GM12878 (cell line): ENCODE data around the gene SNPH. TPM values are rescaled to one million over a fixed set of nuclear protein-coding genes. Genes with fewer than 3 reads are reported as not detected.

Experiments
- ATAC-seq: fragments of 200-7000 bp; cut with Tn5 transposase; 3 replicates; pipeline ENCODE4 v1.9.1; 2020; ENCODE audit warnings: mild to moderate bottlenecking, moderate library complexity
- BruUV-seq: library from RNA; stranded (reverse); fragments of 400-500 nt; replicated peaks from 2 replicates; lab custom pipeline; 2021; lab: Mats Ljungman, UMichigan
- CTCF ChIA-PET: fragments of 300-600 bp; sonication (Branson Sonifier 250); formaldehyde crosslinking; extraction: SDS; loops from one replicate; lab custom pipeline; 2021; ENCODE audit warnings: inconsistent platforms; lab: Yijun Ruan, JAX
- POLR2A ChIA-PET: fragments of 350-600 bp; formaldehyde crosslinking; extraction: SDS; loops from one replicate; lab custom pipeline; 2021; ENCODE audit warnings: inconsistent platforms; lab: Charles Lee
- RAD21 ChIA-PET: fragments of 300-600 bp; sonication (Branson Sonifier 250); formaldehyde crosslinking; loops from one replicate; lab custom pipeline; 2023; ENCODE audit warnings: antibody characterized with exemption; ENCODE audit not compliant: unreplicated experiment; lab: Charles Lee
- SMC1A ChIA-PET: fragments of 300-600 bp; sonication (Branson Sonifier 250); formaldehyde crosslinking; loops from one replicate; lab custom pipeline; 2023; ENCODE audit not compliant: unreplicated experiment, uncharacterized antibody; lab: Charles Lee
- DNase-seq: peaks from one replicate; pipeline ENCODE4 v3.0.0-alpha.2; 2011; ENCODE audit warnings: low read depth, low spot score
- FAIRE-seq: peaks from 3 replicates; lab custom pipeline; 2011; peaks lifted over from hg19 to GRCh38; lab: Jason Lieb, UNC
- H2AFZ ChIP-seq: 2 replicates; pipeline ENCODE4 v1.6.0; 2011; ENCODE audit warnings: low read depth, low read length, control low read depth; ENCODE audit not compliant: control insufficient read depth
- H3K27ac ChIP-seq: 2 replicates; pipeline ENCODE4 v1.5.1; 2011; ENCODE audit warnings: control low read depth; ENCODE audit not compliant: control insufficient read depth, insufficient read depth
- H3K27me3 ChIP-seq, 2 experiments: replicated peaks in 1 of 2; 2 replicates each; pipeline versions ENCODE4 v1.6.0 to v1.6.1; 2011; ENCODE audit warnings: low read length in 1 of 2; ENCODE audit not compliant: control insufficient read depth in 2 of 2, insufficient read depth in 2 of 2
- H3K36me3 ChIP-seq, 2 experiments: 2 replicates each; pipeline ENCODE4 v1.5.1; 2011; ENCODE audit warnings: low read length in 1 of 2; ENCODE audit not compliant: control insufficient read depth in 2 of 2, insufficient read depth in 2 of 2
- H3K4me1 ChIP-seq: 2 replicates; pipeline ENCODE4 v1.6.1; 2011; ENCODE audit warnings: mild to moderate bottlenecking, low read length, moderate library complexity, mixed read lengths; ENCODE audit not compliant: control insufficient read depth, insufficient read depth
- H3K4me2 ChIP-seq: 2 replicates; pipeline ENCODE4 v1.6.0; 2011; ENCODE audit warnings: control low read depth; ENCODE audit not compliant: control insufficient read depth, insufficient read depth
- H3K4me3 ChIP-seq: fragments of 200-600 bp; sonication (generic); 2 replicates; pipeline ENCODE4 v1.5.1; 2016
- H3K79me2 ChIP-seq: 2 replicates; pipeline ENCODE4 v1.6.0; 2011; ENCODE audit warnings: low read length; ENCODE audit not compliant: control insufficient read depth, insufficient read depth
- H3K9ac ChIP-seq: 2 replicates; pipeline ENCODE4 v1.8.0; 2011; ENCODE audit warnings: low read length, control low read depth, mixed read lengths; ENCODE audit not compliant: control insufficient read depth, insufficient read depth
- H3K9me3 ChIP-seq: replicated peaks from 3 replicates; pipeline ENCODE4 v1.5.1; 2011; ENCODE audit warnings: mild to moderate bottlenecking, low read length; ENCODE audit not compliant: control insufficient read depth, insufficient read depth
- H4K20me1 ChIP-seq: 2 replicates; pipeline ENCODE4 v1.6.0; 2011; ENCODE audit not compliant: control insufficient read depth, insufficient read depth
- DPF2 ChIP-seq: fragments of 450-650 bp; IDR thresholded peaks from 2 replicates; pipeline ENCODE4 v1.6.1; 2017; ENCODE audit warnings: mild to moderate bottlenecking
- EED ChIP-seq: sonication (generic); IDR thresholded peaks from 2 replicates; pipeline ENCODE4 v1.6.1; 2016; ENCODE audit warnings: antibody characterized with exemption, low read depth
- FOXK2 ChIP-seq: fragments of 450-650 bp; IDR thresholded peaks from 2 replicates; pipeline ENCODE4 v1.6.1; 2017; ENCODE audit warnings: mild to moderate bottlenecking, moderate library complexity
- HDAC6 ChIP-seq: fragments of 200-600 bp; sonication (generic); IDR thresholded peaks from one replicate; pipeline ENCODE4 v1.8.0; 2017; ENCODE audit warnings: antibody characterized with exemption; ENCODE audit not compliant: unreplicated experiment
- JUNB ChIP-seq: IDR thresholded peaks from 2 replicates; pipeline ENCODE4 v1.6.1; 2016; ENCODE audit warnings: antibody characterized with exemption, mild to moderate bottlenecking
- MTA2 ChIP-seq: fragments of 450-650 bp; IDR thresholded peaks from 2 replicates; pipeline ENCODE4 v1.6.1; 2016; ENCODE audit warnings: low read depth, mild to moderate bottlenecking, moderate library complexity
- NBN ChIP-seq: fragments of 450-650 bp; IDR thresholded peaks from 2 replicates; pipeline ENCODE4 v1.6.1; 2016
- PAX8 ChIP-seq: fragments of 450-650 bp; IDR thresholded peaks from 2 replicates; pipeline ENCODE4 v1.6.1; 2017; ENCODE audit warnings: mild to moderate bottlenecking, moderate library complexity
- PML ChIP-seq: IDR thresholded peaks from 2 replicates; pipeline ENCODE4 v1.6.1; 2012; ENCODE audit warnings: low read length, inconsistent platforms
- POLR2AphosphoS2 ChIP-seq: IDR thresholded peaks from 2 replicates; pipeline ENCODE4 v1.6.1; 2011; ENCODE audit warnings: low read depth, mild to moderate bottlenecking, low read length, improper control_type of control experiment, moderate library complexity
- POU2F2 ChIP-seq: IDR thresholded peaks from 3 replicates; pipeline ENCODE4 v1.6.1; 2011; ENCODE audit warnings: low read depth, mild to moderate bottlenecking, low read length, borderline replicate concordance
- RBBP5 ChIP-seq: fragments of 200-600 bp; sonication (generic); conservative IDR thresholded peaks from 2 replicates; pipeline ENCODE4 v1.6.1; 2016
- RUNX3 ChIP-seq: IDR thresholded peaks from 2 replicates; pipeline ENCODE4 v1.6.1; 2012; ENCODE audit warnings: low read length, inconsistent platforms
- SREBF1 ChIP-seq: IDR thresholded peaks from 2 replicates; pipeline ENCODE4 v1.6.1; 2012; ENCODE audit warnings: mild to moderate bottlenecking, low read length
- STAT1 ChIP-seq: fragments of 450-650 bp; conservative IDR thresholded peaks from 2 replicates; pipeline ENCODE4 v1.6.1; 2014; ENCODE audit warnings: antibody characterized with exemption, mild to moderate bottlenecking
- STAT3 ChIP-seq: IDR thresholded peaks from 2 replicates; pipeline ENCODE4 v1.6.1; 2011; ENCODE audit warnings: low read depth, low read length, improper control_type of control experiment
- TCF12 ChIP-seq: IDR thresholded peaks from 2 replicates; pipeline ENCODE4 v1.6.1; 2011; ENCODE audit warnings: low read depth, mild to moderate bottlenecking, low read length
- TCF7 ChIP-seq: IDR thresholded peaks from 2 replicates; pipeline ENCODE4 v1.6.1; 2014; ENCODE audit warnings: antibody characterized with exemption, borderline replicate concordance
- WRNIP1 ChIP-seq: IDR thresholded peaks from 2 replicates; pipeline ENCODE4 v1.6.1; 2011; ENCODE audit warnings: low read depth, low read length, improper control_type of control experiment, borderline replicate concordance
- YBX1 ChIP-seq: fragments of 450-650 bp; IDR thresholded peaks from 2 replicates; pipeline ENCODE4 v1.6.1; 2016; ENCODE audit warnings: antibody characterized with exemption
- ZBTB33 ChIP-seq: fragments of 450-650 bp; IDR thresholded peaks from 2 replicates; pipeline ENCODE4 v1.6.1; 2017; ENCODE audit warnings: mild to moderate bottlenecking
- ZNF274 ChIP-seq: IDR thresholded peaks from one replicate; pipeline ENCODE4 v1.8.0; 2011; ENCODE audit not compliant: insufficient read length, insufficient read depth
- WGBS: methylation state at CpG from one replicate; pipeline ENCODE4 v1.1.6; 2016; ENCODE audit warnings: low lambda C conversion rate; ENCODE audit not compliant: insufficient replicate concordance, insufficient coverage; ENCODE audit errors: missing lambda C conversion rate; 5-methylcytosine and 5-hydroxymethylcytosine counted together
- in situ Hi-C: fragments of 300-500 bp; cut with MboI; formaldehyde crosslinking; loops from 9 replicates; pipeline ENCODE4 v1.14.3; 2018; ENCODE audit warnings: mixed read lengths
- intact Hi-C: fragments of 100-400 bp; cut with micrococcal nuclease; formaldehyde crosslinking; loops from one replicate; pipeline ENCODE4 v1.14.2; 2022; ENCODE audit not compliant: unreplicated experiment
- polyA plus RNA-seq, 11 experiments: library from polyadenylated mRNA; depleted of rRNA in 4 of 11; unstranded in 6 of 11; stranded (reverse) in 5 of 11; fragments of >200 nt; fragmentation: Nextera tagmentation in 4 of 11; fragmentation: Illumina TruSeq in 1 of 11; extraction: Ambion mirVana in 4 of 11; extraction: Trizol in 1 of 11; gene quantifications; 1 replicate in 1 of 11; 2 replicates in 10 of 11; pipeline versions ENCODE4 v1.2.1 to v1.2.3, GENCODE V29; 2011 to 2016; ENCODE audit warnings: inconsistent platforms in 2 of 11, missing spikeins in 2 of 11, low read depth in 1 of 11
- total RNA-seq, 4 experiments: library from RNA; depleted of rRNA in 3 of 4; stranded (reverse); fragments of >200 nt in 3 of 4; fragmentation: Illumina TruSeq in 1 of 4; extraction: Trizol in 1 of 4; gene quantifications; 2 replicates each; pipeline versions ENCODE4 v1.2.1 to v1.2.3, GENCODE V29; 2013 to 2021
- TF ChIP-seq, protein P1 (sequence below): fragments of 450-650 bp; IDR thresholded peaks from 2 replicates; pipeline ENCODE4 v1.6.1; 2014; ENCODE audit warnings: mild to moderate bottlenecking
- TF ChIP-seq, protein P2 (sequence below): IDR thresholded peaks from 2 replicates; pipeline ENCODE4 v1.6.1; 2011; ENCODE audit warnings: borderline replicate concordance, low read depth, mild to moderate bottlenecking, moderate library complexity, mixed read lengths, low read length; ENCODE audit not compliant: insufficient read depth; ENCODE audit errors: extremely low read length

SNPH gene
- total and polyA plus RNA-seq, 10 of the 15 experiments (the other 5 are each of a cell fraction or from before 2014, with no cell fraction given), result 0.02 to 0.45 (median 0.34) TPM; not detected in 2

DNA sequence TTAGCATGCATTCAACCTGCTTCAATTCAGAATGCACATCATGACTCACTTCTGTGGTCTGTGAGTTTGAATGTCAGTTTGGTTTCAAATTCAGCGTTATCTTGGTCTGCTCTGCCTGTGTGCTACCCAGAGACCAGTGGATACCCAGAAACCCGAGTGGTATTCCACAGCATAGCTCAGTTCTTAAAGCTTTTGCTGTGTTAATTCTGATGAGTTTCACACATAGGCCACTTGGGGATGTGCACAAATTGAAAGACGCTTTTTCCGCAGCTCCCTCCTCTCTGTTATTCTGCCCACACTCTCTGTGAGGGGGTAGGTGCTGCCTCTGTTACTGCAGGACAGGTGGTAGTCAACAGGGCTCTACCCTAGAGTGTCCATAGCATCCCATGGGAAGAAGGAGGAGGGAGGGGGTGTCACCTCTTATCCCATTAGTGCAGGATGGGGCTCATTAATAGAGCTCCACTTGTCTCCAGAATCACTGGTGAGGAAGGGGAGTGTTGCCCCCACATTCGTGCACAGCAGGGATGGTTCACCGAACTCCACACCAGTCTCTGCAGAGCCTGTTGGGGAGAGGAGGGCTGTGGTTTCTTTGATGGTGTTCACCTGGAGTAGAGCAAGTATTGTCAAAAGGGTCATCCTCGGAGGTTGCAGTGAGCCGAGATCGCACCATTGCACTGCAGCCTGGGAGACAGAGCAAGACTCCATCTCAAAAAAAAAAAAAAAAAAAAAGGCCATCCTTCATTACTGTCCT lies 92.0 kb downstream of the SNPH start:
- RAD21 ChIA-PET, result no interaction called here
- H3K27me3 ChIP-seq, result no peaks in the 10 kb centered on the region
- peaks cover 5% of the 10 kb centered on the region; the same call in 1 of the 3 replicates for H3K9me3 ChIP-seq
- no peak overlapping the region for H3K4me3 ChIP-seq
- peak overlapping the region; percentile 41; the same call in 1 of the 2 replicates for H3K9ac ChIP-seq
- H3K4me2 ChIP-seq, result peak overlapping the region; percentile 61
- peaks cover 11% of the 10 kb centered on the region for H3K4me1 ChIP-seq
- BruUV-seq, result no TSS peak
- WGBS, result 42% methylated on average over 6 of the region's 9 CpGs
- peaks cover 8 to 28% of the 10 kb centered on the region in 2 experiments for H3K36me3 ChIP-seq
- H2AFZ ChIP-seq, result no peak overlapping the region; the same call in 1 of the 2 replicates
- H4K20me1 ChIP-seq, result no peaks in the 10 kb centered on the region
- in situ Hi-C loops (no loop called here), intact Hi-C loops (no loop called here)
- CTCF ChIA-PET, result interaction anchor here (0.7 to 1.6 kb wide), 2 partner anchors 77 to 145 kb away, joined by 3 to 4 read pairs; no protein-coding TSS in a partner anchor
- peak; percentile 62 for ATAC-seq
- no peak for FAIRE-seq
- SMC1A ChIA-PET, result interaction anchor here (0.6 to 1.6 kb wide), 7 partner anchors 9 to 34 kb away, joined by 3 to 8 read pairs (median 3); no protein-coding TSS in a partner anchor
- H3K79me2 ChIP-seq, result peaks cover 4% of the 10 kb centered on the region
- POLR2A ChIA-PET, result interaction anchor here (1.0 kb wide), 1 partner anchor 33 kb away, joined by 3 read pairs; no protein-coding TSS in a partner anchor
- peak overlapping the region; percentile 50 for H3K27ac ChIP-seq
- DNase-seq, result no peak
- TF ChIP-seq EED (no peak), STAT1 (no peak), TCF12 (no peak), WRNIP1 (no peak), POU2F2 (no peak), POLR2AphosphoS2 (no peak), STAT3 (no peak), JUNB (peak; percentile 36; the same call in 1 of the 2 replicates), NBN (no peak), ZNF274 (no peak), HDAC6 (no peak), FOXK2 (no peak), PAX8 (no peak), TCF7 (no peak), PML (0 out of 2 replicates have a peak, but pooled peaks have one; percentile 42), DPF2 (no peak), ZBTB33 (no peak), RBBP5 (no peak), YBX1 (no peak), MTA2 (no peak), SREBF1 (no peak), RUNX3 (peak; percentile 84)
- TF ChIP-seq, protein P1, sequence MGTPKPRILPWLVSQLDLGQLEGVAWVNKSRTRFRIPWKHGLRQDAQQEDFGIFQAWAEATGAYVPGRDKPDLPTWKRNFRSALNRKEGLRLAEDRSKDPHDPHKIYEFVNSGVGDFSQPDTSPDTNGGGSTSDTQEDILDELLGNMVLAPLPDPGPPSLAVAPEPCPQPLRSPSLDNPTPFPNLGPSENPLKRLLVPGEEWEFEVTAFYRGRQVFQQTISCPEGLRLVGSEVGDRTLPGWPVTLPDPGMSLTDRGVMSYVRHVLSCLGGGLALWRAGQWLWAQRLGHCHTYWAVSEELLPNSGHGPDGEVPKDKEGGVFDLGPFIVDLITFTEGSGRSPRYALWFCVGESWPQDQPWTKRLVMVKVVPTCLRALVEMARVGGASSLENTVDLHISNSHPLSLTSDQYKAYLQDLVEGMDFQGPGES, result no peak
- TF ChIP-seq, protein P2, sequence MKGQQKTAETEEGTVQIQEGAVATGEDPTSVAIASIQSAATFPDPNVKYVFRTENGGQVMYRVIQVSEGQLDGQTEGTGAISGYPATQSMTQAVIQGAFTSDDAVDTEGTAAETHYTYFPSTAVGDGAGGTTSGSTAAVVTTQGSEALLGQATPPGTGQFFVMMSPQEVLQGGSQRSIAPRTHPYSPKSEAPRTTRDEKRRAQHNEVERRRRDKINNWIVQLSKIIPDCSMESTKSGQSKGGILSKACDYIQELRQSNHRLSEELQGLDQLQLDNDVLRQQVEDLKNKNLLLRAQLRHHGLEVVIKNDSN, result no peak
